Endometrial microvascular endothelial cells (primary cell): Measurements from ENCODE around the gene AOPEP. TPM values are rescaled to one million over a fixed set of nuclear protein-coding genes. Genes with fewer than 3 reads are reported as not detected.

Source experiments
- in situ Hi-C: cut with HindIII; loops from 2 replicates; pipeline ENCODE4 v1.10.0; 2017; ENCODE audit warnings: low sequenced_read_pairs, low pct_unique_long_range_greater_than_20kb; ENCODE audit errors: inconsistent ontology term
- total RNA-seq: library from RNA; depleted of rRNA; stranded (reverse); fragments of >200 nt; gene quantifications from one replicate; pipeline ENCODE4 v1.2.3, GENCODE V29; 2015; ENCODE audit errors: inconsistent ontology term

AOPEP gene
- total RNA-seq, 1 donor from 2014 or later: 48.9 TPM

GRCh38 chr9:94805051-94805489, 78.6 kb downstream of the AOPEP start:
- in situ Hi-C loops: no loop called here

- in situ Hi-C loops: no loop called here
Observed at GRCh38 chr9:94805585-94805984, 79.1 kb downstream of the AOPEP start.

- in situ Hi-C loops: no loop called here
Observed at GRCh38 chr9:94806307-94806893, 79.9 kb downstream of the AOPEP start.

- in situ Hi-C loops: no loop called here
Observed at GRCh38 chr9:94807556-94807955, 81.1 kb downstream of the AOPEP start.

GRCh38 chr9:94808926-94809700, 82.6 kb downstream of the AOPEP start:
- in situ Hi-C loops: no loop called here

- in situ Hi-C loops: no loop called here
Observed at GRCh38 chr9:94809778-94810177, 83.3 kb downstream of the AOPEP start.

GRCh38 chr9:94811074-94811473, 84.6 kb downstream of the AOPEP start:
- in situ Hi-C loops: no loop called here

- in situ Hi-C loops: no loop called here
Observed at GRCh38 chr9:94812343-94812742, 85.8 kb downstream of the AOPEP start.

GRCh38 chr9:94813379-94813778, 86.9 kb downstream of the AOPEP start:
- in situ Hi-C loops: no loop called here

GRCh38 chr9:94817291-94818177, 91.0 kb downstream of the AOPEP start:
- in situ Hi-C loops: no loop called here

GRCh38 chr9:94818178-94818541, 91.7 kb downstream of the AOPEP start:
- in situ Hi-C loops: no loop called here

GRCh38 chr9:94819161-94819687, 92.7 kb downstream of the AOPEP start:
- in situ Hi-C loops: no loop called here

GRCh38 chr9:94821098-94821887, 94.8 kb downstream of the AOPEP start:
- in situ Hi-C loops: no loop called here

GRCh38 chr9:94822273-94822672, 95.8 kb downstream of the AOPEP start:
- in situ Hi-C loops: no loop called here

GRCh38 chr9:94823710-94824109, 97.2 kb downstream of the AOPEP start:
- in situ Hi-C loops: no loop called here

GRCh38 chr9:94824411-94824810, 97.9 kb downstream of the AOPEP start:
- in situ Hi-C loops: no loop called here

GRCh38 chr9:94824913-94825610, 98.6 kb downstream of the AOPEP start:
- in situ Hi-C loops: no loop called here

GRCh38 chr9:94825611-94825958, 99.1 kb downstream of the AOPEP start:
- in situ Hi-C loops: no loop called here
